Measurements from ENCODE around the gene DHRSX.

The DHRSX gene

GRCh38 chrX:2406891-2407518 is 93.8 kb downstream of the DHRSX start:
- DNase-seq (ENCODE audit: low spot score), result no peak
- no peak overlapping the region for H3K27ac ChIP-seq
- CTCF ChIA-PET, result no interaction called here
- POLR2A ChIA-PET (ENCODE audit: low non-redundant PET), result no interaction called here
- TF ChIP-seq CTCF (conservative IDR thresholded peaks at IDR 0.05; ENCODE audit: low read depth), result no peak

GRCh38 chrX:2404776-2405175 is 96.0 kb downstream of the DHRSX start:
- no peak for TF ChIP-seq CTCF (conservative IDR thresholded peaks at IDR 0.05; ENCODE audit: low read depth)
- H3K27ac ChIP-seq, result 0 out of 2 replicates have a peak overlapping the region, but pooled peaks have one; percentile 10
- CTCF ChIA-PET, result no interaction called here
- POLR2A ChIA-PET (ENCODE audit: low non-redundant PET), result no interaction called here
- DNase-seq (ENCODE audit: low spot score), result no peak

GRCh38 chrX:2402361-2402690 is 98.5 kb downstream of the DHRSX start:
- ChIA-PET POLR2A (ENCODE audit: low non-redundant PET) (no interaction called here), CTCF (no interaction called here)
- H3K27ac ChIP-seq, result peak overlapping the region; percentile 94
- DNase-seq (ENCODE audit: low spot score), result no peak
- TF ChIP-seq CTCF (conservative IDR thresholded peaks at IDR 0.05; ENCODE audit: low read depth), result no peak

GRCh38 chrX:2401590-2402360 is 99.0 kb downstream of the DHRSX start:
- peak overlapping the region; percentile 94 for H3K27ac ChIP-seq
- ChIA-PET POLR2A (ENCODE audit: low non-redundant PET) (no interaction called here), CTCF (no interaction called here)
- TF ChIP-seq CTCF (conservative IDR thresholded peaks at IDR 0.05; ENCODE audit: low read depth), result no peak
- peak; percentile 61 for DNase-seq (ENCODE audit: low spot score)

- CTCF ChIA-PET, result no interaction called here
- peak; percentile 29 for DNase-seq (ENCODE audit: low spot score)
- peak overlapping the region; percentile 94 for H3K27ac ChIP-seq
- no peak for TF ChIP-seq CTCF (conservative IDR thresholded peaks at IDR 0.05; ENCODE audit: low read depth)
- POLR2A ChIA-PET (ENCODE audit: low non-redundant PET), result no interaction called here
These were observed 99.6 kb downstream of the DHRSX start for GRCh38 chrX:2401201-2401589.

GRCh38 chrX:2398064-2398656 is 102.6 kb downstream of the DHRSX start:
- H3K27ac ChIP-seq, result no peak overlapping the region
- POLR2A ChIA-PET (ENCODE audit: low non-redundant PET), result no interaction called here
- DNase-seq (ENCODE audit: low spot score), result peak; percentile 30
- CTCF ChIA-PET, result no interaction called here
- TF ChIP-seq CTCF (conservative IDR thresholded peaks at IDR 0.05; ENCODE audit: low read depth), result no peak

Data from RWPE1 (cell line).